Central memory CD4-positive, alpha-beta T cell (primary cell): ENCODE results near the gene IGFL3.
"Not testable (repeated sequence)": the region's sequence is repeated elsewhere in the genome, so short reads cannot be mapped to it uniquely, and the experiment has no call there.

Source experiments
- DNase-seq: peaks from one replicate; pipeline ENCODE4 v3.0.0; 2022
- total RNA-seq, 3 experiments: gene quantifications; one replicate each; lab custom pipeline; 2026; lab: John Stamatoyannopoulos, UW

Gene IGFL3
- total RNA-seq = 0 reads per million in 3 experiments

DNA sequence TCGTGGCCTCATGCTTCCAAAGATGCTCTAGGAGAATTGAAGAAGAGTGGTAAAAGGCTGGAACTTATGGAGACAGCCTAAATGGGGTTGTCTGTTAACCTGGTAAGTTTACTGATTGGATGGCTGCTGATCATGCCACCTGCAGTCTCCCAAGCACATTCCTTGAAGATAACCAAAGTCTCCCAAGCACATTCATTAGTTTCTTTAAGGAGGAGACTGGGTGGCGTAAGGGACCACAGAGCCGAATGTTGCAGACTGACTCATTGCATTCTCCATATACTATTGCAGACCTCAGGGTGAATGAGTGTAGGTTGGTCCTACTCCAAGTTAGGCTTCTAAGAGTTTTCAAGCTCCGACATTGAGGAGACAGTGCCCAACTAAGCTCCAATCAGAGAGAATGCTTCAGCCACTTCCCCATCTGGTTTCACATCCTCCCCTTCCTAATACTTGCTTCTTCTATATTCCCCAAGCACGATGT, at the start of gene IGFL3:
TSS of gene IGFL3 (minus strand) at position 51 of the 478 bp plus-strand sequence. CDS start at position 12, 39 bp downstream.
- DNase-seq = no peak

DNA sequence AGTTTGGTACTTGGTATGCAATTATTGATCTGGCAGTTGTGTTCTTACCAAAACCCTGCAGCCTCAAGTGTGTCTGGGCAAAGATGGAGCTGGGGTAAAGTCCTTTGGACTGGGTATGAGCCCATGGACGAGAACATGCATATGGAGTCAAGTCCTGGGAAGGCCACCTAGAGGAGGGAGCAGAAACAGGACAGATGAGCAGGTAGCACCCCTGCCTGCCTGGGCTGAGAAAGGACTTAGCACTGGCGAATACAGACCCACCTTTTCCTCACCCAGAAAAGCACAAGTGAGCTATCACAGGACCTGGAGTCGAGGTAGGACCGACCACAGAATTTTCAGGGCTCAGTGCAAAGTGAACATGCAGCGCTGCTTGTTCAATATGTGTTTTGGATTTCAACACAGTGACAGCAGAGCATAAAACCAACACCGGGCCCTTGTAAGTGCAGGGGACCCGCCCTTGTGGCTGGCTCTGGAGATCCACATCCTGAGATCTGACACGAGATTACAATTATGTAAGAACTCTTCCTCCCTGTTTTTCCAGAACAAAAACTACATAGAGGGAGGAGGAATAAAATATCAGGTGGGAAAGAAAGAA, 49.5 kb upstream of the IGFL3 start:
- DNase-seq = no peak

DNA sequence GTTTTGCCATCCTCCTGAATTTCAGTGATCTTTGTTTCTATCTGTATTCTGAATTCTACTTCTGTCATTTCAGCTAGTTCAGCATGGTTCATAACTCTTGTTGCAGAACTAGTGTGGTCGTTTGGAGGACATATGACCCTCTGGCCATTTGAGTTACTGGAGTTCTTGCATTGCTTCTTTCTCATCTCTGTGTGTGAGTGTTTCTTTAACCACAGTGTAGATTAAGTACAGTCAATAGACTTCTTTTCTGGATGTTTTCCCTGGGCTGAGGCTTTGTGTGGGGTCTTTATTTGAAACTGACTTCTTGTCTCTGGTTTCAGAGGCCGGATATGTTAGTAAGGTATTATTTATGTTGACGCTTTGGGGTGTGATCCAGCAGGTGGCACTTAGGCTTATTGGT, 38.2 kb upstream of the IGFL3 start:
- no peak for DNase-seq

DNA sequence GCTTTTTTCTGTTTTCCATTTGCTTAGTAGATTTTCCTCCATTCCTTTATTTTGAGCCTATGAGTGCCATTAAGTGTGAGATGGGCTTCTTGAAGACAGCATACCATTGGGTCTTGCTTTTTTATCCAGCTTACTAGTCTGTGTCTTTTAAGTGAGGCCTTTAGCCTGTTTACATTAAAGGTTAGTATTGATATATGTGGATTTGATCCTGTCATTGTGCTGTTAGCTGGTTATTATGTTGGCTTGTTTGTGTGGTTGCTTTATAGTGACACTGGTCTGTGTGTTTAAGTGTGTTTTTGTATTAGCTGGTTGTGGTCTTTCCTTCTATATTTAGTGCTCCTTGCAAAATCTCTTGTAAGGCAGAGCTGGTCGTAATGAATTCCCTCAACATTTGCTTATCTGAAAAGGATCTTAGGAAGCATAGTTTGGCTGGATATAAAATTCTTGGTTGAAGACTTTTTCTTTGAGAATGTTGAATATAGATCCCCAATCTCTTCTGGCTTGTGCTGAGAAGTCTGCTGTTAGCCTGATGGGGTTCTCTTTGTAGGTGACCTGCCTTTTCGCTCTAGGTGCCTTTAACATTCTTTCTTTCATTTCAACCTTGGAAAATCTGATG, 37.3 kb upstream of the IGFL3 start:
- DNase-seq = not testable (repeated sequence)

DNA sequence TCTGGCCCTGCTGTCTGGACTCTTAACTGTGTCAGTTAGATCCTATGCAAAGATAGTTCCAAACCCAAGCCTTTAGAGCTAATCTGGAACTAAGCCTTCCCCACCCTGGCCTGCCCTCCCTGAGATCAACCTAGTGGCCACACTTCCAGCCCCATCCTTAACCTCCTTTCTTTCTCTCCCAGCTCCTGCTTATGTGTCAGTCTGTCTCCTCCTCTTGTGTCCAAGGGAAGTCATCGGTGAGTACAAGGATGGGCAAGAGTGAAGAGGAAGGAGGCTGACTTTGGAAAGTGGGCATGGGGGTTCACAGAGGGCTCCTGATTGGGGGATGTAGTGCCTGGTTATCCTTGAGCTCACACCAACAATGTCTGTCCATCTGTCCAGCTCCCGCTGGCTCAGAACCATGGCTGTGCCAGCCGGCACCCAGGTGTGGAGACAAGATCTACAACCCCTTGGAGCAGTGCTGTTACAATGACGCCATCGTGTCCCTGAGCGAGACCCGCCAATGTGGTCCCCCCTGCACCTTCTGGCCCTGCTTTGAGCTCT, 35.8 kb upstream of the IGFL3 start:
- no peak for DNase-seq

DNA sequence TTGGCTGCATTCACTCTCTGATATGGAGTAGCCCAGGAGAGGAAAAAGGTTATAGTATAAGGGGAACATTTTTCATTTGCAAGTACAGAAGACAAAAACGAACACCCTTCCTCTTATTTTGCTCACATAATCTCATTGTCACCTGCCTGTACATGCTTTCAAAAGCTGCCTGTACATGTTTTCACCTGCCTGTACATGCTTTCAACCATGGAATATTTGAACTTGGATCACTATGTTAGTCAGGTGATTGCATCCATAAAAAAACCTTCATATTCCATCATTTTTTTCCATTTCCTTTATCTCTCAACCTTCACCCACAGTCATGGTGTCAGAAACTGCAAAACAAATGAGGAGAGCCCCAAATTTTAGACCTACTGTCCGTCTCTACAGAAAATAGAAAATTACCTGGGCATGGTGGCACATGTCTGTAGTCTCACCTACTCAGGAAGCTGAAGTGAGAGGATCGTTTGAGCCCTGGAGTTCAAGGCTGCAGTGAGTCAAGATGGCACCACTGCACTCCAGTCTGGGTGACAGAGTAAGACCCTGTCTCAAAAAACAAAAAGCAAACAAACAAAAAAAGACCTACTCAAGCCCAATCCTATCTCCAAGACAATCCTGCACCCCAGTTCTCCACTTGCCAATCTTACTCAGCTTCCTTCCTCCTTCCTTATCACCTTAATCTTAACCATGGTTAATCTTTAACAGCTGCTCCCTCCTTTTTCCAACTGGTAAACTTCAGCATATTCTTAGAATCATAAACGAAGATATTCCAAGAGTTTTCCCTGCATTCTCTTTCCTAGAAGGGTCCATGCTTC, 35.1 kb upstream of the IGFL3 start:
- DNase-seq = no peak

DNA sequence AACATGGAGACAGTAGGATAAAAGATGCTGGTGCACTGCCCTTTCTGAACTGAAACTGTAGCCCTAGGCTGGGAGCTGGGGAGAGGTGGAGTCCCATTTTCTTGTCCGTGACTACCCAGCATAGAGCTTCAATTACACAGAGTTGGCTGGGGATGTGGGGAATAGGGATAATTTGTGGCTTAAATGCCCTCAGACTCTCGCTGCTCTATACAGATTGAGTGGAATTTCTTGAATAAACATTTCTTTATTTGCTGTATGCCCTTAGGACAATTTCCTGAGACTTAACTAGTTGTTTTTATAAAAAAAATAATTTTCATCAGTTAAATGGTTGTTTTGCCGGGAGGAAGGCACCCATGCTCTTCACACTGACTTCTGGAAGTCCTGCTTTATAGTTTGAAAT, 30.7 kb upstream of the IGFL3 start:
- no peak for DNase-seq

DNA sequence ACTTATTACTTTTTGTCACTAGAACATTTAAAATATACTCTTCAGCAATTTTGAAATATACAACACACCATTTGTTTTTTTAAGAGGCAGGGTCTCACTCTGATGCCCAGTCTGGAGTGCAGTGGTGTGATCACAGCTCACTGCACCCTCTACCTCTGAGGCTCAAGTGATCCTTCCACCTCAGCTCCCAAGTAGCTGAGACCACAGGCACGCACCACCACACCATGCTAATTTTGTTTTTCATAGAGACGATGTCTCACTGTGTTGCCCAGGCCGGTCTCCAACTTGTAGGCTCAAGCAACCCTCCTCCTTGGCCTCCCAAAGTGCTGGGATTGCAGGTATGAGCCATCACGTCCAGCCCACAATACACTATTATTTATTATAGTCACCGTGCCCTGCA, 26.1 kb upstream of the IGFL3 start:
- DNase-seq = no peak

DNA sequence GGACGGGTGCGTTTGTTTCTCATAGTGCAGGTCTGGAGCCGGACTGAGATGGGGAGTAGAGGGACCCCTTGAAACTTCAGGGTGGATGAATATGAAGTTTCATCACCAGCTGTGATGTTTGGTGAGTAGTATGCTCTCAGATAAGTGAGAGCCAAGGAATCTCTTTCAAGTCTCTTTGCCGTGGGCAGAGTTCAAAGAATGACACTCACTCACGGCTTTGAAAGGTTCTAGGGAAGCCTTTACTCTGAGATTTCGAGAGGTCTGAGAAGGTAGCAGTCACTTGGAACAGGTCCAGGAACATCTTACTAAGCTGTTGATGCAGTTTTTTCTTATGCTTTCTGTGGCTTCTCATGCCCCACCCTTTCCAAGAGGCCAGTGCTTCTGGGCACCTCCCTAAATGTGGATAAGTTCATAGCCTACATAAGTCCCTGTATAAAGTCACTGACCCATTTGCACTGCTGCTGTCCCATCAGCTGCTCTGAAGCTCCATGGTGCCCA, 23.4 kb upstream of the IGFL3 start, which contains the start of gene IGFL2:
TSS of gene IGFL2 (plus strand) at position 448 of the 498 bp plus-strand sequence. CDS start at position 489, 41 bp downstream.
- no peak for DNase-seq

DNA sequence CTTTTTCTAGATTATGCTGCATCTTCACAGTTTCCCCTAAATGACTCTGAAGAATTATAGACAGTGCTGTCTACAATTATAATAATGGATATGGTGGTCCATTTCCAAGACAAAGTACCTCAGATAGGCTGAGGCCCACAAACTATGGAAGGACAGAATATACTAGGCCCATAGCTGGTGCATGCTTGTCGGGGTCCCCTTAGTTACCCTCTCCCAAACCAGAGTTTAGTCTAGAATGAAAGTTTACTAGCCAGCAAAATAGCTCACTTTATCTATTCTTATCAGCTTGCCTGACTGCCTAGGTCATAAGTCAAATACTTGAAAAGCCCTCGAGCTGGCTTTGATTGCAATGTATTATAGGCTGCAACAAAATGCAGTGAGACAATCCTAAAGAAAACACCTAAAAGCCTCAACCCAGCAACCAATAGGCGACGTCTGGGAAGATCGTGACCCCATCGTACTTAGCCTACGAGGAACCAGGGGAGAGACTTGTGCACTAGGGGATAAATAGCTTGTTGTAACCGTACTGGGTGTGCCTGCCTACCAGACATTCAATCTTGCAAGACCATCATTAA, 22.8 kb upstream of the IGFL3 start:
- DNase-seq = no peak

DNA sequence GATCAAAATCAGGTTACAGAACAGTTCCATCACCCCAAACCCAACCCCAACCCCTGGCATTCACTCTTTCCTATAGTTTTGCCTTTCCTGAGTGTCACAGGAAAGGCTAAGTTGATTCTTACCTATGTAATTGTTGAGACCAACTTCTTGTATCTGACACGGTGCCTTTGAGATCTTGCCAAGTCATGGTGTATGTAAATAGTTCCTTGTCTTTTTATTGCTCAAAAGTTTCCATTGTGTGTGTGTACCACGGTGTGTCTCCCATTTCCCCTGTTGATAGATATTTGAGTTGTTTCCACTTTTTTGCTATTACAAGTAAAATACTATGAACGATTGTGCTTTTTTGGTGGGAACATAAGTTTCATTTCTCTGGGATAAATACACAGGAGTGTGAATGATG, 20.3 kb upstream of the IGFL3 start:
- DNase-seq = no peak

DNA sequence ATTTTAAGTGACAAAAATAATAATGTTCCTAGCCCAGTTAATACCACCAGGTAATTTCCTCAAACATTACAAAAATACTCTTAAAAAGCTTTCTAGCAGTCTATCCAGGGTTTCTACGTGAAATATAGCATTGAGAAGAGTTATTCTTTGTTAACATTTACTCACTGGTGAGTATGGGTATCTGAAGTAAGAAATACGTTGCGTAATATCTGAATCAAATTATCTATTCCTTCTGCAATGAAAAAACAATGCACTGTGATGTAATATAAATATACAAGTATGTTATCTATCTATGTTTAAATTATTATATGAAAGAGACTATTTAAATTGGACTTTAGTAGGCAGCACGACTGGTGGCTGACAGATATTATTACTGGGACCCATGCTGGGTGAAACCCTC, 17.8 kb upstream of the IGFL3 start:
- no peak for DNase-seq

DNA sequence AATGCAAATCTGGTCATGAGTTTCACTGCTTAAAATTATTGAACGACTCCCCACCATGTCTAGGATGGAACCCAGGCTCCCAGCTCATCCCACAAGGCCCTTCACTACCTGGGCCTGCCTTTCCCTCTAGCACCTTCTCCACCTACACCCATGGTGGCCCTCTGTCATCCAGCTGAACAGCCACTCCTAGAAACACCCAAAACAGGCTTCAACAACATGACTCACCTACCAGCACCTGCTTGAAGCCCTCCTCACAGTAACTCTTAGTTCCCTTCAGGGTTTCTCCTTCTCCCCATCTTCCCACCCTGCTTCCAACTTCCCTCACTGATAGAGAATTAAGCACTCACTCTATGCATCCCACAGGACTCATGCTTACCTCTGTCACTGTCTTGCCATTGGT, 16.9 kb upstream of the IGFL3 start:
- no peak for DNase-seq

DNA sequence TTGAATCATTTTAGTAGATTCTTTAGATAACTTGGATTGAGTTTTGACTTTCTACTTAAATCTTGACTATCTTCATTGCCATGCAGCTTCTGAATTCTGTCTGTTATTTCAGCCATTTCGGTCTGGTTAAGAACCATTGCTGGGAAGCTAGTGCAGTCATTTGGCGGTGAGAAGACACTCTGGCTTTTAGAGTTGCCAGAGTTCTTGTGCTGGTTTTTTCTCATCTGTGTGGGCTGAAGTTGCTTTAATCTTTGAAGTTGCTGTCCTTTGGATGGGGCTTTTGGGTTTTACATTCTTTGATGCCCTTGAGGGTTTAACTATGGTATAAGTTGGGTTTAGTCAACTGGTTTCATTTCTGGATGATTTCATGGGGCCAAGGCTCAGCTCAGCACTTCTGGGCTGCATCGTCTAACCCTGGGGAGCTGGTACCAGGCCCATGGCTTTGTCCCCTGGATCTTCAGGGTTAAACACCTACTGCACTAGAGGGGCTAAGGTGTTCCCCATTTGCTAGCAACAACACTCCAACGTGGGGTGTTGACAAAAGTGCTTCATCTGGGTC, 13.5 kb upstream of the IGFL3 start:
- DNase-seq = no peak

DNA sequence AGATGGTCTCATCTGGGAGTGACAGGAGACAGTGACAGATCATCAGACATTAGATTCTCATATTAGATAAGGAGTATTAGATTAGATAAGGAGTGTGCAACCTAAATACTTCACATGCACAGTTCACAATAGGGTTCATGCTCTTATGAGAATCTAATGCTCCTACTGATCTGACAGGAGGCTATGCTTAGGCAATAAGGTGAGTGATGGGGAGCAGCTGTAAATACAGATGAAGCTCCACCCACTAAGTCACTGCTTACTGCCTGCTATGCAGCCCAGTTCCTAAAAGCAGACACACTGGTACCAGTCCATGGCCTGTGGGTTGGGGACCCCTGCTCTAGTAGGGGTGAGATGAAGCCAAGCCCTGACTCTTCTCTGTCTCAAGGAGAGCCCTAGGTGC, 10.0 kb upstream of the IGFL3 start:
- DNase-seq = no peak

DNA sequence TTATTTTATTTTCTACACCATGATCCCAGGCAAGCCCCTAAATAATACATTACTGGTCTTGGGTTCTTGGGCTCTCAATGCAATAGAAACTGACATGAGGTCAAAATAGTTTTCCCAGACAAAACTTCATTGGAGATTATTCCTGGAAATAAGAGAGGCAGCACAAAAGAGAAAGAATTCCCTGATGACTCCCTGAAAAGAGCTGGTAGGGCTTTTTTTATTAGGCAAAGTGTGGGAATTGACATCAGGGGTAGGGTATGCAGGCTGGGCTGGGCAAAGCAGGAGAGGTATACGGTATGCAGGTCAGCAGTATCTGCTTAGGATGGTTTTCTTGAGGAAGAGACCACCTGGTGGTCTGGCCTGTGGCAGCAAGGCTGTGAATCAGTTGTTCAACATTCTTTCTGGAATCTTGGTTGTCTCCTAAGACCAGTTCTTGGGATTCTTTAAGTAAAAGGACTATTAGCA, 9.3 kb upstream of the IGFL3 start:
- no peak for DNase-seq

DNA sequence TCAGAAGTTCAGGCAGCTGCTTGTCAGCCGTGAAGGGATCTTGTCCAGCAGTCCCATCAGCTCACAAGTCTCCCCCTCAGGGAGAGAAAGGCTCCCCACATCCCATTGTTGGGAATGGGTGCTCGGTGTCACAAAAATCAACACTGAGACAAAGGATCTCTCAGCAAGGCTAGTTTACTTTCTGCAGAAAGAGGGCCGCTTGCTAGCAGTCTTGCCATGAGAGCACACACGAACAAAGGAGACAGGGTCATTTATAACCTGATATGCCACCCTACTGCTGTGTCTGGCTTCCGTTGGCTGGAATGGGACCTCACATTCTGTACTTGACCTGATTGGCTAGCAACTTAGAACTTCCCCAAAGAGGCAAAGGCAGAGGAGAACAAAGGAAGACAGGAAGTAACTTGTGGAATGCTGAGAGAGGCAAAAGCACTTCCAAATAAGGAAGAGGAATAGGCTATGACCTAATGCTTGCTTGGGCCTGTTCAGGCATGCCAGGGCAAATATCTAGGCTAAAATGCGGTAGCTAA, 8.7 kb upstream of the IGFL3 start:
- DNase-seq = no peak

DNA sequence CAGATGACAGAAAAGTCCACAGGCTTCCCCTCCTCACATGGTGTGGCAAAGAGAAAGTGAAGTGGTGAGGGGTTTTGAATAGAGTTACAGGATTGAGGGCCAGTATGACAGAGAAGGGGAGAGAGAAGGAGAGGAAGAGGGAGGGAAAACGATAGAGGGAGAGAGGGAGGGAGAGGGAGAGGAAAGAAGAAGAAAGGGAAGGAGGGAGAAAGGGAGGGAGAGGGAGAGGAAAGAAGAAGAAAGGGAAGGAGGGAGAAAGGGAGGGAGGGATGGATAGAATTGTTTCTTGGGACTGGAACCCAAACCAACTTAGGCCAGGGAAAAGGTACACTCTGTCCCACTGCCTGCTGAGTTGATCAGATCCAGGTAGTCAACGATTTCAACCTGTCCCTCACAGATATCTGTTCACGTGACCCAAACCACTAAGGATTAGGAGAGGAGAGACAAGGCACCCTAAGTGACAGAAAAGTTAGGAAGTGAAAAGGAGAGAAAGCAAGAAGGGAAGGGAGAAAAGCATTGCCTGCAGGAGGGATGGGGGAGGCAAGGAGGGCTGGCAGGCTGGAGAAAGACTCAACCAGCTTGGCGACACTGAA, 8.1 kb upstream of the IGFL3 start:
- no peak for DNase-seq

DNA sequence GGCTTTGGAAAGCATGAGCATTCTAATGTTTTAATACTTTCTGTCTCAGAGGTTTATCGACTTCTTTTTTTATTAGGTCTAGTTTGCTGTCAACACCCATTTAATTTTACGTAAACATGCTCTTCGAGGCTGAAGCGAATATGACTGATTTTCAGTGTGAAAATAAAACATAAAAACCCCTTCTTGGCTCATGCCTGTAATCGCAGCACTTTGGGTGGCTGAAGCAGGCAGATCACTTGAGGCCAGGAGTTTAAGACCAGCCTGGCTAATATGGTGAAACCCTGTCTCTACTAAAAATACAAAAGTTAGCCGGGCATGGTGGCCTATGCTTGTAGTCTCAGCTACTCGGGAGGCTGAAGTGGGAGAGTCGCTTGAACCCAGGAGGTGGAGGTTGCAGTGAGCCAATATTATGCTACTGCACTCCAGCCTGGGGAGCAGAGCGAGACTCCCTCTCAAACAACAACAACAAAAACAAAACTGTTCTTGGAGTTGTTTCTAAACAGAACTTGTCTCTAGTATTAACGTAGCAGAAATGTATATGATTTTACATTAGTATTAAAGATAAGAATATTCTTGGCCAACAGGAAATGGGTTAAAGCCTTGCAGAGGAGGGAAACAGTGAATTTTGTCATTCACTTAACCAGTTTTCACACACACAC, 7.1 kb upstream of the IGFL3 start:
- no peak for DNase-seq

DNA sequence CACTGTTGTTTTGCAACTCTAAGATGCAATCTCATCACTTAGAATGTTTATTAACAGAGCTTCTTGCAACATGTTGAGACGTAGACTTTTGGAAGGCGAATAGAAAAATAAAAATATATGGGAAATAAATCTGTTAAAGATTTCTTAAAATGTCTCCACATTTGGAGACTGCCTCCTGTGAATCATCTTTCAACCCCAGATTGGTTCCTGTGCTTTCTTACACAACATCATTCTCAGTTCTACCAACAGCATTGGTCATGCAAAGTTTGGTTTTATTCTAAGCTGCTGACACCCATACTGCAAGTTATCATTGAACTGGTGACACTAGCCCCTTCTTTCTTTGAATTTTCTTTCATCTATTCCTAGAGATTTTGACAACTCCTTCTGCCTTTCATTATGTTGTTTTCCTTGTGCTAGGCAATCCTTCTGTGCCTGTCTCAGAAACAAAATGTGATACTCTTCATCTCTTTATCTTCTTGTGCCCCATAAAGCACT, 1.6 kb upstream of the IGFL3 start:
- no peak for DNase-seq

DNA sequence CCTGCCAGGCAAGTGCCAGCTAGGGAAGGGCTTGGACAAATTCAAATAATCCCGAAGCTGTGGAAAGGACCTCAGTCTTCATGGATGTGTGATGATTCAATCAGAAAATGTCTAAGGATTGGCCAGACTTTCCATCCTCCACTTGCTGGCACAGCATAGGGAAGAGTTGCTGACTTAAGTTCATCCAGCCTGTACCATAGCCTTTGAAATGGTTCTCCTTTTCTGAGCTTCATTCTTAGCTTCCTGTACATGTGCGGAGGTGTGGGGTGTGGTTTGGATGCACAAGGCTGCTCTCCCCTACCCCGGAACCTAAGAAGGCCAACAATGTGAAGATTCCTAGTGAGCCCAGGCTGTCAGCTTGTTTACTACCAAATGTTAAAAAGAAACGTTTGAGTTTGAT, 959 bp upstream of the IGFL3 start:
- DNase-seq = no peak
